GM19035 (cell line): ENCODE measurements around the gene TIMP3.

Experiments used
- ATAC-seq: cut with Tn5 transposase; IDR thresholded peaks from one replicate; pipeline ENCODE4 v1.9.1; 2021; ENCODE audit not compliant: unreplicated experiment

Gene TIMP3

DNA sequence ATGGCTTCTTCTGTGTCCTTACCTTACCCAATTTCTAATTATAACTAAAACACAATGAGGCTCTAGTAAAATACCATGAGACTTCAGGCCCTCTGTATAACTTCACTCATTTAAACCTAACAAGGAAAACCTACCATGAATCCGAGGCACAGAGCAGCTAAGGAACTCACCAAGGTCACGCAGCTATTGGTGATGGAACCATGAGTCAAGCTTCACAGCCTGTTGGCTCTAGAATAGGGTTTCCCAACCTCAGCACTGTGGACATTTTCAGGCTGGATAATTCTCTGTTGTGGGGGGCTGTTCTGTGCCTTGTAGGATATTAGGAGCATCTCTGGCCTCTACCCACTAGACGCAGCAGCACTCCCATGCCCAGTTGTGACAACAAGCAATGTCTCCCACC, 75.7 kb downstream of the TIMP3 start:
- no peak for ATAC-seq

DNA sequence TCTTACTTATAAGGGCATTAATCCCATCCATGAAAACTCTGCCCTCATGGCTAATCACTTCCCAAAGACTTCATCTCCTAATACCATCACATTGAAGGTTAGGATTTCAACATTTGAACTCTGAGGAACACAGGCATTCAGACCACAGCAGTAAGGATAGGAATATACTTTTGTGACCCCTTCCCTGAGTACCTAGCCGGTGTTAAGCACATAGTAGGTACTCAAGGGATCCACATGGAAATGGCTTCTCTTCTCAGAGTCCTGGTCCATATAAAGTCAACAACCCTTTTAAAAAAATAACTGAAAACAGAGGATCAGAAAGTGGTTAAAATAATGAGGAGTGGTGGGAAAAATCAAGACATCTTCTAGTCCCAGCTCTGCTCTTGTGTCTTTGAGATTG, 78.0 kb downstream of the TIMP3 start:
- no peak for ATAC-seq

- ATAC-seq: no peak
Observed at GRCh38 chr22:32880061-32880460, 78.6 kb downstream of the TIMP3 start.

DNA sequence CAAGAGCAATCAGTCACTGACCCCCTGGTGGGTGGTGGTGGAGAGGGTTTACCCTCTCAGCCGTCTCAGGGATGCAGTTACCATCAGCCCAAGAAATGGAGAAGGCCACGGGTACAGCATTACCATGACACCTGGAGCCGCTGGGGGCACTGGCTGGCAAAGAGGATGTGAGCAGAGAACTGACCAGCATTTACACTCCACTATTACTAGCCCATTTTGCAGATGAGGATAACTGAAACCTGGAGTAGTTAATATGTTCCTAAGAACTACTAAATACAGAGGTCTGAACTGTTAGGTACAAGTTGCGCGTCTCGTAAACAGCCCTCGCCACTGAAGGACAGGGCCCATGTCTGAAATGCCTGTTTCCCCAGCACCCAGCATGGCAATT, 79.0 kb downstream of the TIMP3 start:
- no peak for ATAC-seq

DNA sequence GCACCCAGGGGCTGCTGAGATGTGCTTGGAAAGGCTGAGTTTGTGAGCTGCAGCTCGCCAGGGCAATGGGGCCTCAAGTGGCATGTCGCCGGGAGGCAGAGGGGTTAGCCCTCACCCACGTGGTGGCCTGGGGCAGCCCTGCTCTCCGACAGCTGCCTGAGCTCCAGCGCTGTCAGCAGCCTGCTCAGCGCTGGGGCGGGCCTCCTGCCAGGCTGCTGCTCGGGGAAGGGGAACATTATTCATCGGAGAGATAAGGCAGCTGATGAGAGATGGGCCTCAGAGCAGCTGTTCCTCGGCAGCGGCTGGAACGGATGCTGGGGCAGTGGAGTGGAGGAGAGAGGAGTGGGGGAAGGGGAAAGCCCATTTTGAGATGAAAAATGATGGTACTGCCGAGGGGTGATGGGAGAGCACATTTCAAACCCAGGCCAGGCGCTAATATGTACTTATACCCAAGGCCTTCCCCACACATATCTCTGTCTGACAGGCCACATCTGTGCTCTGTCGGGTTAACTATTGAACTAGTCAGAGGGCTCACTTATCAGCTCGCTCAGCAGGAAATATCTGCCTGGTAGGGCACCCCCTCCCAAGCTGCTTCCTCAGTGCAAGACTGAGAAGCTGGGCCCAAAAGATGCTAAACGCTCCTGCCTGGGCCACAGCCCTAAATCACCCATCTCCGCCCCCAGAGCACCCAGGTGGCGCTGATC, 79.5 kb downstream of the TIMP3 start:
- ATAC-seq: no peak

GRCh38 chr22:32882360-32882755, 80.9 kb downstream of the TIMP3 start:
- no peak for ATAC-seq

DNA sequence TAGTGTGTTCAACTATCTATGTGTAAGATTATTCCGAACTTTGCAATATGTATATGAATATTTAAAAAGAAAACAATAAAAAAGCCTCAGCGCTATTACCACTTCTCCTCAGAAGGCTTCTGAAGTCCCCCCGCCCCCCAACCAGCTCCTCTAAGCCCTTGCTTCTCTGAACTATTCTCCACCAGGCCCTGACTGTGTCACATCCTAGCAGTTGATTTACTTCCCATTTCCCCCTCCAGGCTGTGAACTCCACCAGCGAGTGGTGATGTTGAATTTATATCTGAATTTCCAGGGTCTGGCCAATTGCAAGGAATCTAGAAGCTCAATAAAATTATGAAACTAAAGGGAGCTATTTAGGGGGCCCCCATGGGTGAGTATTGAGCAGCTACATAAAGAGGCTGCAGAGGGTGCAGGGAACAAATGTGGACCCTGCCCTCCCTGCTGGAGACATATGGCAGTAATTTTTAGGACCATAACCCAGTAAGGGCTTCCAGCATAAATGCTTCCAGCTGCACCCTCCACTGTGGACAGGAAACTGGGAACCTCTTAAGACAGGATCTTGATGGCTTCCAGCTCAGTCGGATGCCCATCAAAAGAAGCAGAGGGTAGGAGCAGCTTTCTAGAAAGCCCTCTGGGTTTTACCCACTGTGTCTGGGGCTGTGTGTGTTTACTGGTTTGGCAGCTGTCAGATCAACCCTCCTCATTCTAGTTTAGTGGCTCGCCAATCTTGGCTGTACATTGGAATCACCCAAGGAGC, 81.4 kb downstream of the TIMP3 start:
- no peak for ATAC-seq

DNA sequence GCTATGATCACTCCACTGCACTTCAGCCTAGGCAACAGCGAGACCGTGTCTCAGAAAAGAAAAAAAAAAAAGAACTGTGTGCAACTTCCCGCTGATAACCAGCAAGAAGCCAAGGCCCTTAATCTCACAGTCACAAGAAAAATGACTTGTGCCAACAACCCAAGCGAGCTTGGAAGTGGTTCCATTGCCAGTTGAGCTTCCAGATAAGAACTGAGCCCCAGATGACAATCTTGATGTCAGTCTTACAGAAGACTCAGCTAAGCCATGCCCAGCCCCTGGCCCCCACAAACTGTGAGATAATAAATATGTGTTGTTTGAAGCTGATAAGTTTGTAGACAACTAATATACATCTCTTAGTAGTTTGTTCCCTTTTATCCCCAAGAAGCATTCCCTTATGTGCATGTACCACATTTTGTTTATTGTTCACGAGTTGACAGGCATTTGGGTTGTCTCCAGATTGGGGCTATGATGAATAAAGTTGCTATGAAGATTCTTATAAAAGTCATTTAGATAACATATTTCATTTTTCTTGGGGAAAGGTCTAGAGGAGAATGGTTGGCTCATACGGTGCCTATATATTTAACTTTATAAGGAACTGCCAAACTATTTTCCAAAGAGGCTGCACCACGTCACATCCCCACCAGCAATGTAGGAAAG, 85.9 kb downstream of the TIMP3 start:
- no peak for ATAC-seq

GRCh38 chr22:32888976-32889375, 87.5 kb downstream of the TIMP3 start:
- no peak for ATAC-seq

- no peak for ATAC-seq
Observed at GRCh38 chr22:32896891-32897290, 95.4 kb downstream of the TIMP3 start.

GRCh38 chr22:32897400-32897799, 95.9 kb downstream of the TIMP3 start:
- no peak for ATAC-seq

GRCh38 chr22:32900886-32901635, 99.6 kb downstream of the TIMP3 start:
- no peak for ATAC-seq

- ATAC-seq: no peak
Observed at GRCh38 chr22:32901925-32902324, 100.4 kb downstream of the TIMP3 start.

- ATAC-seq: no peak
Observed at GRCh38 chr22:32903507-32903906, 102.0 kb downstream of the TIMP3 start.

GRCh38 chr22:32904044-32904443, 102.5 kb downstream of the TIMP3 start:
- ATAC-seq: no peak

- no peak for ATAC-seq
Observed at GRCh38 chr22:32905400-32905799, 103.9 kb downstream of the TIMP3 start.

DNA sequence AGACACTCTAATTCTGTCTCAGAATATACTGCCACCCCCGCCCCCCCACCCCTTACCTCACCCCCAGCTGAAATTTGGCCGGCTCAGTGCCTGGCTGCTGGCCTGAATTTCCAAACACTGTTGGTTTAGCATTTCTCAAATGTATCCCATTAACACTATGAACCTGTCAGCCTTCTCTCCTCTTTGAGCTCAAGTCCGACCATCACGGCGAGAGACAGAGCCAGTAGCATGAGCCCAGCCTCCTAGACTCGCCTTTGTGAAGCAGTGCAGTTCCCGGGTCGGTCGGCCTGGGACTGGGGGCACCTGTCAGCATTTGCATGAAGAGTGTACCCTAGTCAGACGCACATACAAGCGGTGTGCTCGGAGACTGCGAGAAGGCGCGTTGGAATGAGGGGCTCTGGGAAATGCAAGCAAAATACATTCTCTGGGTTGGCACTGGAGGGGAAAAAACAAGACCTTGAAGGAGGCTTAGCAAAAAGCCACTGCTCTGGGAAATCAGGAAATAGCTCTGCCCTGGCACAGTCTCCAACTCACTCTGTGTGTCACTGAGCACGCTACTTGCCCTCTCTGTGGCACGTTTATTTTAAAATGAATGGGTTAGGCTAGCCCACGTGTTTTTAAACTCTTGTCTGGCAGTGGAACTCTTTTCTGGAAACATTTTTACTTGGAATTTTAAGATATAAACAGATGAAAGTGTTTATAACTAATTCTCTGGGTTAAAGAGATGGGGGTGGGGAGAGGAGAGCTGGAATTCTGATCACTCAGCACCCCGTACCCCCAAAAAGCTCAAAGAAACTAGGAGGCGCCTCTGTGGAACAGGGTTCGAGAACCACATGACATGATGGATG, 108.3 kb downstream of the TIMP3 start:
- no peak for ATAC-seq

DNA sequence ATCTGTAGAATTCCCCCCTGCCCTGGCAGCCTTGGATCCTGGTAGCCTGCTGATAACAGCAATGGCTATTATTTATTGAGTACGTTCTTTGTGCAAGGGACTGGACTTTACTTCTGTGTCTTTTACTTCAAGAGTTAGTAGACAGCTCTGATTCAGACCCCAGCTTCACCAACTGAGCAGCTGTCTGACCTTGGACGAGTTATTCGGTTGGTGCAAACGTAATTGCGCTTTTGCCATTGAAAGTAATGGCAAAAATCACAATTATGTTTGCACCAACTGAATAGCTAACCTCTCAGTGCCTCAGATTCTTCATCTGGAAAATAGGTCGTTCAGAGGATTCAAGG, 108.9 kb downstream of the TIMP3 start:
- ATAC-seq: no peak

DNA sequence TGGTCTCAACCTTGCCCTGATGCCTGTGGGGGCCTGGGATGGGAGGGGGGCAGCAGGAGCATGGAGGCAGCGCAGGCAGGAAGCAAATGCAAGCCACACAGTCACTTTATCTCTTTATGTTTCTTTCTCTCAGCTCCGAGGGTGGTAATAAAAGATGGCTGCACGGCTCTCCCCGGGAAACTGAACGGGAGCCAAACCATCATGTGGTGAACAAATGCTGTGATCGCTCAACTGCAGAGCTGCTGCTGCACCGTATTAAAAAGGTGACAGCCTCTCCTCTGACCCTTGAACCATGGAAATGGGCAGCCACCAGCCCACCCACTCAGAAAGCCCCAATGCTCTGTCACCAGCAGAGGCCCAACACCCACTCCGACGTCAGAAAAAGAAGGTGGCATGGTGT, 110.0 kb downstream of the TIMP3 start:
- no peak for ATAC-seq
